Activated CD4-positive, alpha-beta memory T cell treated with anti-CD3 and anti-CD28 coated beads, Interleukin-2, amount 10 ng/mL, durations not matched to agents 7 days and 5 days (primary cell): Measurements from ENCODE around the gene SLAMF6. TPM values are rescaled to one million over a fixed set of nuclear protein-coding genes. Genes with fewer than 3 reads are reported as not detected.
"Not testable (repeated sequence)": the region's sequence is repeated elsewhere in the genome, so short reads cannot be mapped to it uniquely, and the experiment has no call there.

Experiments
- CTCF ChIA-PET: fragments of 350-600 bp; sonication (Branson Sonifier 250); formaldehyde crosslinking; loops from one replicate; lab custom pipeline; 2021; ENCODE audit warnings: antibody characterized with exemption, inconsistent platforms; lab: Charles Lee
- POLR2A ChIA-PET: fragments of 350-600 bp; sonication (Branson Sonifier 250); formaldehyde crosslinking; loops from one replicate; lab custom pipeline; 2021; ENCODE audit warnings: antibody characterized with exemption; lab: Charles Lee
- DNase-seq: peaks from one replicate; pipeline ENCODE4 v3.0.0-alpha.2; 2020
- H3K27ac Mint-ChIP-seq: one replicate; pipeline ENCODE4 v1.8.0; 2021; ENCODE audit warnings: mild to moderate bottlenecking, mixed read lengths
- H3K27me3 Mint-ChIP-seq: one replicate; pipeline ENCODE4 v1.8.0; 2021; ENCODE audit warnings: mixed read lengths
- H3K36me3 Mint-ChIP-seq: one replicate; pipeline ENCODE4 v1.8.0; 2021; ENCODE audit warnings: low read depth, mixed read lengths
- H3K4me1 Mint-ChIP-seq: one replicate; pipeline ENCODE4 v1.8.0; 2021; ENCODE audit warnings: mixed read lengths
- H3K4me3 Mint-ChIP-seq: one replicate; pipeline ENCODE4 v1.8.0; 2021; ENCODE audit warnings: mild to moderate bottlenecking, mixed read lengths
- H3K9me3 Mint-ChIP-seq: one replicate; pipeline ENCODE4 v1.8.0; 2021; ENCODE audit warnings: mixed read lengths
- total RNA-seq, 2 experiments: library from RNA; stranded (reverse); gene quantifications; one replicate each; pipeline ENCODE4 v1.2.3, GENCODE V29; 2021

SLAMF6 gene
- total RNA-seq, 2 experiments from 2014 or later = 32.0 to 33.8 TPM

GRCh38 chr1:160479091-160479490, 44.0 kb downstream of the SLAMF6 start:
- H3K4me3 Mint-ChIP-seq, DNase-seq, H3K4me1 Mint-ChIP-seq, POLR2A ChIA-PET, H3K27me3 Mint-ChIP-seq, H3K27ac Mint-ChIP-seq: not testable (repeated sequence)
- H3K9me3 Mint-ChIP-seq = peaks cover 12% of the 10 kb centered on the region
- CTCF ChIA-PET = interaction anchor here (1.8 kb wide), 1 partner anchor 32 kb away, joined by 3 read pairs; no protein-coding TSS in a partner anchor
- H3K36me3 Mint-ChIP-seq = peaks cover 14% of the 10 kb centered on the region

- H3K4me1 Mint-ChIP-seq = peaks cover 4% of the 10 kb centered on the region
- no peak overlapping the region for H3K4me3 Mint-ChIP-seq
- peaks cover 4% of the 10 kb centered on the region for H3K27me3 Mint-ChIP-seq
- DNase-seq = no peak
- CTCF ChIA-PET = no interaction called here
- POLR2A ChIA-PET = interaction anchor here (1.0 to 2.0 kb wide), 5 partner anchors 9 to 66 kb away, joined by 3 to 7 read pairs (median 3); partner anchors contain the start of gene SLAMF6
- H3K9me3 Mint-ChIP-seq = peaks cover 4% of the 10 kb centered on the region
- H3K27ac Mint-ChIP-seq = no peak overlapping the region
- peaks cover 4% of the 10 kb centered on the region for H3K36me3 Mint-ChIP-seq
These were observed 48.4 kb downstream of the SLAMF6 start for GRCh38 chr1:160474392-160475242.

DNA sequence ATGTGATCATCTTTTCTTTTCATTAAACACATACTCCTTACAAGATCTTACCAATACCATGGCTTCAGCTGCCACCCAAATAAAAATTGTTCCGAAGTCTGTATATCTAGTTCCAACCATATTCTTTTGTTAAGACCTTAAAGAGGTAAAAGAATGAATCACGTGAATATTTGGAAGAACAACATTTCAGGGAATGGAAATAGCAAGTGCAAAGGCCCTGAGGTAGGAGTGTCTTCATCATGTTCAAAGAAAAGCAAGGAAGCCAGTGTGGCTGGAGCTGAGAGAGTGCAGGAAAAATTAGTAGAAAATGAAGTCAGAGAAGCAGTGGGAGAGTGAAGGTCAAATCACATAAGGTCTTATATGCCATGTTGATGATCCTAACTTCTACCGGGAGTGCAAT, 50.9 kb downstream of the SLAMF6 start:
- peaks cover 3% of the 10 kb centered on the region for H3K36me3 Mint-ChIP-seq
- peaks cover 10% of the 10 kb centered on the region for H3K4me1 Mint-ChIP-seq
- no peaks in the 10 kb centered on the region for H3K27me3 Mint-ChIP-seq
- ChIA-PET POLR2A (no interaction called here), CTCF (no interaction called here)
- no peaks in the 10 kb centered on the region for H3K9me3 Mint-ChIP-seq
- H3K27ac Mint-ChIP-seq = no peak overlapping the region
- no peak for DNase-seq
- no peak overlapping the region for H3K4me3 Mint-ChIP-seq

DNA sequence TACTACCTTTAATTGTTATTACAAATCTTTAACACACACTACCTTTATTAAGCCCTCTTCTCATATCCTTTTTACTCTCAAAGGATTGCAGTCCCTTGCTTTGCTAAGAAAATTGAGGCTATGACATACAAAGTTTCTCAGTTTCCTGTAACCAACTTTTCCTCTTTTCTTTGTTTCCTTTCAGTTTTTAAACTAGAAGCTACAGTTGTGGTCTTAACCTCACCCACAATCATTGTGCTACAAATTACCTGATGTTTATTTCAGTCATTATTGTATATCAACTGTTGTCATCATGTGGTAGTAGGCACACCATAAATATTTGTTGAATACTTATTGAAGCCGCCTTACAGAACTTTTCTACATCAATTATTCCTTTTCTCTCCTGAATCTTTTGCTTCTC, 51.8 kb downstream of the SLAMF6 start:
- peaks cover 17% of the 10 kb centered on the region for H3K4me1 Mint-ChIP-seq
- CTCF ChIA-PET = interaction anchor here (1.4 kb wide), 1 partner anchor 19 kb away, joined by 5 read pairs; no protein-coding TSS in a partner anchor
- H3K27me3 Mint-ChIP-seq = no peaks in the 10 kb centered on the region
- H3K4me3 Mint-ChIP-seq = no peak overlapping the region
- H3K36me3 Mint-ChIP-seq = peaks cover 3% of the 10 kb centered on the region
- no peak for DNase-seq
- POLR2A ChIA-PET = interaction anchor here (1.3 to 1.4 kb wide), 2 partner anchors 10 to 16 kb away, joined by 4 to 6 read pairs; no protein-coding TSS in a partner anchor
- H3K9me3 Mint-ChIP-seq = no peaks in the 10 kb centered on the region
- H3K27ac Mint-ChIP-seq = no peak overlapping the region

DNA sequence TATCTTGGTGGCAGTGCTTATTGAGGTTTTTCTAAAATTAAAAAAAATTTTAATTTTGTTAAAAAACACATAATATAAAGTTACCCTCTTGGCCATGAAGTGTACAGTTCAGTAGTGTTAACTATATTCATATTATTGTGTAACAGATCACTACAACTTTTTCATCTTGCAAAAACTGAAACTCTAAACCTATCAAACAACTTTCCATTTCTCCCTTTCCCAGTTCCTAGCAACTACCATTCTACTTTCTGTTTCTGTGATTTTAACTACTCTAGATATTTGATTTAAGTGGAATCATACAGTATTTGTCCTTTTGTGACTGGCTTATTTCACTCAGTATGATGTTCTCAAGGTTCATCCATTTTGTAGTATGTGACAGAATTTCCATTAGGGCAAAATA, 55.5 kb downstream of the SLAMF6 start:
- peaks cover 37% of the 10 kb centered on the region for H3K4me1 Mint-ChIP-seq
- H3K9me3 Mint-ChIP-seq = no peaks in the 10 kb centered on the region
- no peak overlapping the region for H3K4me3 Mint-ChIP-seq
- POLR2A ChIA-PET = interaction anchor here (1.0 to 1.5 kb wide), 2 partner anchors 13 to 107 kb away, joined by 3 to 4 read pairs; no protein-coding TSS in a partner anchor
- peaks cover 12% of the 10 kb centered on the region for H3K36me3 Mint-ChIP-seq
- CTCF ChIA-PET = interaction anchor here (1.3 kb wide), 1 partner anchor 14 kb away, joined by 4 read pairs; no protein-coding TSS in a partner anchor
- no peak overlapping the region for H3K27ac Mint-ChIP-seq
- H3K27me3 Mint-ChIP-seq = no peaks in the 10 kb centered on the region
- no peak for DNase-seq

DNA sequence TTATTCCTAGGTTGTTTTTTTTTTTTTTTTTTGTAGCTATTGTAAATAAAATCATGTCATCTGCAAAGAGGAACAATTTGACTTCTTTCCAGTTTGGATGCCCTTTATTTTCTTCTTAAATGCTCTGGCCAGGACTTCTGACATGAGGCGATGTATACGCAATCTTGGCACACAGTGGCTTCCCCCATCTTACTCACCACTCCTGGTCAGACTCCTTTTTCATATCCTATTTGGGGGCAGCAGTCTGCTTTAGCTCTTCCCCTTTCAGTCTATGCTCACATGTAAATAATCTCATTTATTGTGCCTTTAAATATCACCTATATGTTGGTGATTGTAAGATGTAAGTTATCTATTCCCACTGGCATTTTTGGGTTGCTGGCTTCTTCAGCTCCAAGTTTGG, 56.1 kb downstream of the SLAMF6 start:
- Mint-ChIP-seq H3K9me3 (no peaks in the 10 kb centered on the region), H3K4me3 (no peak overlapping the region), H3K36me3 (peaks cover 12% of the 10 kb centered on the region), H3K4me1 (peaks cover 39% of the 10 kb centered on the region), H3K27me3 (no peaks in the 10 kb centered on the region), H3K27ac (no peak overlapping the region)
- no peak for DNase-seq
- POLR2A ChIA-PET = interaction anchor here (0.6 to 1.5 kb wide), 3 partner anchors 14 to 23 kb away, joined by 3 to 4 read pairs (median 3); no protein-coding TSS in a partner anchor
- CTCF ChIA-PET = interaction anchor here (0.6 to 1.3 kb wide), 2 partner anchors 14 to 67 kb away, joined by 3 to 4 read pairs; no protein-coding TSS in a partner anchor

GRCh38 chr1:160465123-160465522, 57.9 kb downstream of the SLAMF6 start:
- Mint-ChIP-seq H3K9me3 (no peaks in the 10 kb centered on the region), H3K4me3 (no peak overlapping the region), H3K36me3 (peaks cover 12% of the 10 kb centered on the region), H3K27ac (no peak overlapping the region), H3K27me3 (no peaks in the 10 kb centered on the region), H3K4me1 (peaks cover 52% of the 10 kb centered on the region)
- CTCF ChIA-PET = interaction anchor here (1.2 to 1.7 kb wide), 2 partner anchors 11 to 13 kb away, joined by 3 to 5 read pairs; no protein-coding TSS in a partner anchor
- DNase-seq = no peak
- POLR2A ChIA-PET = interaction anchor here (1.0 to 1.5 kb wide), 2 partner anchors 10 to 18 kb away, joined by 3 to 5 read pairs; no protein-coding TSS in a partner anchor

DNA sequence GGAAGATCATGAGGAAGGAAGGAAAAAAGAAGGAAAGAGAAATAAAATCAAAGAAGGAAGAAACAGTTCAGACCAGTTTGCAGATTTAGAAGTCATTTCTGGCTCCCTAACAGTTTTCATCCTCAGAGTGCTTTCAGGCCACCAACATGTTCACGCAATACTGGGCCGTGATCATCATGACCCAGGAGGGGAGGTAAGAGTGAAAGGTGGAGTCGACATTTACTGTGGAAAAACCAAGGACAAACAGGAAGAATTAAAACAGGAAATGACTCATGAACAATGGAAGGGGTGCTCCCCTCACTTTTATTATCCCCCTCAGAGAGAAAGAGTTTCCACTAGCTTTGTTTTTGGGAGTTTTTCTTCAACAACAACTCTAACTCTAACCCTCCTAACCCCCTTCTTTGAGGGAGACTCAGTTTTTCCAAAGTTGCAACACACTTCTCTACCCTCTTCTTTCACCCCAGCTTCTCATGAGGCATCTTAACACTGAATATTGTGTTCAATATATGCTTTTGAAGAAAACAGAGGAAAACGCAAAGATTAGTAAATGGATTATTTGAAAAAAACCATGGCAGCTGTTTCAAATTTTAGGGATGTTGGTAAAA, 62.3 kb downstream of the SLAMF6 start:
- Mint-ChIP-seq H3K4me3 (peak overlapping the region; percentile 63), H3K27ac (peak overlapping the region; percentile 82), H3K4me1 (peaks cover 62% of the 10 kb centered on the region), H3K36me3 (peaks cover 7% of the 10 kb centered on the region), H3K27me3 (no peaks in the 10 kb centered on the region), H3K9me3 (no peaks in the 10 kb centered on the region)
- CTCF ChIA-PET = no interaction called here
- POLR2A ChIA-PET = interaction anchor here (1.4 kb wide), 2 partner anchors 9 to 10 kb away, joined by 6 read pairs; no protein-coding TSS in a partner anchor
- no peak for DNase-seq

- CTCF ChIA-PET = no interaction called here
- DNase-seq = no peak
These were observed 62.8 kb downstream of the SLAMF6 start for GRCh38 chr1:160460214-160460642.

DNA sequence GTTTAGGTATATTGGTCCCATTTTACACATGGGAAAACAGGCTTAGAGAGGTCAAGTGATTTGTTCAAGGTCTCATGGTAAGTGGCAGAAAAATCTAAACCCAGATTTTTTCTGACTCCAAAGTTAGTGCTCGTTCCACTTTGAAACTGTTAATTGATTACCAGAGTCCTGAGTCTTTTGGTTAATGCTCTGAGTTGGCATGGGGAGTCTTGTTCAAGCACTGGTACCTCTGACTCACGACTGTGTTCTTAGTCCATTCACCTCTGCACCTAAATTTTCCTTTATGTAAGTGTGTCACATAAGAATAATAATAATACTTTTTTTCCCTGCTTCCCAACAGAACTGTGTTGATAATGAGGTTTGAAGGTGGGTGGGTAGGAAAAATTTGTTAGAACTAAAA, 63.4 kb downstream of the SLAMF6 start:
- no peaks in the 10 kb centered on the region for H3K9me3 Mint-ChIP-seq
- peaks cover 68% of the 10 kb centered on the region for H3K4me1 Mint-ChIP-seq
- no peak for DNase-seq
- H3K27me3 Mint-ChIP-seq = no peaks in the 10 kb centered on the region
- peak overlapping the region; percentile 63 for H3K4me3 Mint-ChIP-seq
- ChIA-PET CTCF (no interaction called here), POLR2A (interaction anchor here (1.3 to 1.4 kb wide), 2 partner anchors 8 to 22 kb away, joined by 3 to 6 read pairs; no protein-coding TSS in a partner anchor)
- H3K27ac Mint-ChIP-seq = peak overlapping the region; percentile 82
- H3K36me3 Mint-ChIP-seq = no peaks in the 10 kb centered on the region

More at GRCh38 chr1:160460214-160460642, 62.8 kb downstream of the SLAMF6 start:
- Mint-ChIP-seq H3K4me3 (peak overlapping the region; percentile 63), H3K4me1 (peaks cover 64% of the 10 kb centered on the region), H3K36me3 (peaks cover 2% of the 10 kb centered on the region), H3K27ac (peak overlapping the region; percentile 82), H3K9me3 (no peaks in the 10 kb centered on the region), H3K27me3 (no peaks in the 10 kb centered on the region)
- POLR2A ChIA-PET = interaction anchor here (1.4 kb wide), 2 partner anchors 9 to 10 kb away, joined by 6 read pairs; no protein-coding TSS in a partner anchor

DNA sequence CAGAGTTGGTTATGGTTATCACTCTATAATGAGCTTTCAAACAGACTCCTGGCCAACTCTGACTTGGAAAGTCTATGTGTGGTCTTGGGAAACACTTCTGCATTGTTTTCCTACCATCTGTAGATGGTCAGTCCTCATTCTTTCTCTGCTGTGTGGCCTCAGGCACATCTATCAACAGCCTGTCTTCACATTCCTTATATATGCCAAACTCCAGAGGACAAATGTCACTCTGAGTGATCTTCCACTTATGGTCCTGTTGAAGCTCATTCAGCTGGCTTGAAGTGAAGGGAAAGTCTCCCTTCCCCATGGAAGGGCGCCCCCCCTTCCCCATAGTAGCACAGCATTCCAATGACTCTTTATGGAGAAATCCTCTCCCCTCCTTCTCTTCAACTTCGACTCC, 64.0 kb downstream of the SLAMF6 start:
- Mint-ChIP-seq H3K4me3 (no peak overlapping the region), H3K27ac (peak overlapping the region; percentile 82), H3K4me1 (peaks cover 72% of the 10 kb centered on the region), H3K36me3 (no peaks in the 10 kb centered on the region), H3K27me3 (no peaks in the 10 kb centered on the region), H3K9me3 (no peaks in the 10 kb centered on the region)
- ChIA-PET CTCF (interaction anchor here (0.5 kb wide), 1 partner anchor 534 kb away, joined by 3 read pairs; no protein-coding TSS in a partner anchor), POLR2A (interaction anchor here (1.3 kb wide), 1 partner anchor 21 kb away, joined by 3 read pairs; no protein-coding TSS in a partner anchor)
- DNase-seq = no peak

DNA sequence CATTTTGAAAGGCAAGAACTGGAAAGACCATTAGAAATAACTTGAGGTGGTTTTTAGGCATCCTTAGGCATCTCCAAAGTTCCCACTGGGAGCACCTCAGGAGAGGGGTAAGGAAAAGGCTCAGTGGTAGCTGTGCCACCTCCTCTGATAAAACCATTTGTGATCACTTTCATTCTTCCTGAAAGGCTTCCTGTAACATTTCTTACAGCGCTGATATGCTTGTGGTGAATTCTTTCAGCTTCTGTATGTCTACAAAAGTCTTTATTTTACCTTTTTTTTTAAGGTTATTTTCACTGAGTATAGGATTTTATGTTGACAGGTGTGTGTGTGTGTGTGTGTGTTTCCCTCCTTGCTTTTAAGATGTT, 67.9 kb downstream of the SLAMF6 start:
- peak overlapping the region; percentile 50 for H3K27ac Mint-ChIP-seq
- ChIA-PET CTCF (interaction anchor here (1.2 to 1.4 kb wide), 2 partner anchors 11 to 15 kb away, joined by 3 read pairs; no protein-coding TSS in a partner anchor), POLR2A (interaction anchor here (0.7 to 1.7 kb wide), 5 partner anchors 8 to 17 kb away, joined by 3 to 5 read pairs (median 3); no protein-coding TSS in a partner anchor)
- no peak overlapping the region for H3K4me3 Mint-ChIP-seq
- peaks cover 76% of the 10 kb centered on the region for H3K4me1 Mint-ChIP-seq
- peaks cover under 1% of the 10 kb centered on the region for H3K9me3 Mint-ChIP-seq
- peaks cover 3% of the 10 kb centered on the region for H3K36me3 Mint-ChIP-seq
- DNase-seq = no peak
- no peaks in the 10 kb centered on the region for H3K27me3 Mint-ChIP-seq
